K562 (cell line): ENCODE results near the gene ARFIP2. TPM values are rescaled to one million over a fixed set of nuclear protein-coding genes. Genes with fewer than 3 reads are reported as not detected.

ENCODE experiments used
- ATF7 ChIP-seq: fragments of 450-650 bp; IDR thresholded peaks from 2 replicates; pipeline ENCODE4 v1.7.1; 2014; ENCODE audit warnings: mild to moderate bottlenecking, moderate library complexity
- CCAR2 ChIP-seq: fragments of 200-400 bp; formaldehyde crosslinking; IDR thresholded peaks from 2 replicates; pipeline ENCODE4 v1.6.1; 2017; ENCODE audit warnings: mild to moderate bottlenecking, low read depth, low read length
- NRF1 ChIP-seq, 2 experiments: fragments of 450-650 bp; IDR thresholded peaks in 1 of 2; conservative IDR thresholded peaks in 1 of 2; 2 replicates each; pipeline ENCODE4 v1.6.1; 2014; ENCODE audit warnings: mild to moderate bottlenecking in 2 of 2
- RREB1 ChIP-seq: fragments of 250-450 bp; sonication (Bioruptor Pico); IDR thresholded peaks from 2 replicates; pipeline ENCODE4 v1.4.0; 2020
- SNAPC5 ChIP-seq: fragments of 250-450 bp; sonication (Bioruptor Pico); IDR thresholded peaks from 2 replicates; pipeline ENCODE4 v1.8.0; 2021; ENCODE audit warnings: moderate library complexity, mild to moderate bottlenecking, inconsistent platforms
- SREBF2 ChIP-seq: sonication (generic); formaldehyde crosslinking; IDR thresholded peaks from 2 replicates; pipeline ENCODE4 v1.4.0; 2020; ENCODE audit warnings: mild to moderate bottlenecking, missing genetic modification reagents
- TOE1 ChIP-seq, 2 experiments: fragments of 450-650 bp in 1 of 2; sonication (generic) in 1 of 2; formaldehyde crosslinking in 1 of 2; IDR thresholded peaks; 2 replicates each; pipeline versions ENCODE4 v1.7.1 to v1.8.0; 2016 to 2022; ENCODE audit warnings: borderline replicate concordance in 2 of 2, mild to moderate bottlenecking in 2 of 2, antibody characterized with exemption in 1 of 2, inconsistent platforms in 1 of 2, low read depth in 1 of 2, missing genetic modification reagents in 1 of 2, moderate library complexity in 1 of 2
- ZBTB1 ChIP-seq: sonication (generic); formaldehyde crosslinking; IDR thresholded peaks from 2 replicates; pipeline ENCODE4 v1.8.1; 2023; ENCODE audit warnings: missing genetic modification reagents, low read depth, mild to moderate bottlenecking, borderline replicate concordance
- ZBTB12 ChIP-seq: fragments of 250-450 bp; sonication (Bioruptor Pico); IDR thresholded peaks from 2 replicates; pipeline ENCODE4 v1.4.0; 2020
- ZNF407 ChIP-seq: fragments of 450-650 bp; IDR thresholded peaks from 2 replicates; pipeline ENCODE4 v1.6.1; 2016; ENCODE audit warnings: low read depth
- polyA plus RNA-seq, 8 experiments: library from polyadenylated mRNA; depleted of rRNA in 4 of 8; stranded (reverse) in 5 of 8; unstranded in 3 of 8; fragments of >200 nt; fragmentation: Nextera tagmentation in 2 of 8; fragmentation: Illumina TruSeq in 1 of 8; extraction: Ambion mirVana in 2 of 8; extraction: Trizol in 1 of 8; gene quantifications; 2 replicates each; pipeline versions ENCODE4 v1.2.1 to v1.2.3, GENCODE V29; 2011 to 2014; ENCODE audit warnings: inconsistent platforms in 1 of 8, missing spikeins in 1 of 8
- total RNA-seq, 7 experiments: library from RNA; depleted of rRNA in 6 of 7; stranded (reverse); fragments of >200 nt in 6 of 7; fragmentation: Illumina TruSeq in 2 of 7; extraction: Trizol in 2 of 7; gene quantifications; 2 replicates each; pipeline versions ENCODE4 v1.2.1 to v1.2.3, GENCODE V29; 2011 to 2021; ENCODE audit warnings: low replicate concordance in 1 of 7

ARFIP2 gene
- total and polyA plus RNA-seq, 9 of the 15 experiments (the other 6 are each of a cell fraction or from before 2014, with no cell fraction given), result 11.8 to 74.1 (median 41.0) TPM

- TF ChIP-seq RREB1 (CRISPR knock-in tag) (no peak), ZBTB1 (CRISPR knock-in tag) (peak; percentile 67; the same call in 1 of the 2 replicates), ZNF407 (no peak), NRF1 (conservative IDR thresholded peaks at IDR 0.05 in 1 of 2, IDR thresholded peaks at IDR 0.05 in 1 of 2) (peak; percentile 88 to 91), ZBTB12 (peak; percentile 94), SNAPC5 (CRISPR knock-in tag) (no peak), CCAR2 (no peak), TOE1 (IDR thresholded peaks at IDR 0.05; ENCODE audit: borderline replicate concordance) (no peak; the same call in 1 of the 2 replicates), TOE1 (CRISPR knock-in tag; IDR thresholded peaks at IDR 0.05; ENCODE audit: borderline replicate concordance, low read depth) (no peak), SREBF2 (CRISPR knock-in tag) (no peak), ATF7 (peak; percentile 95)
Observed at GRCh38 chr11:6481012-6481923, at the start of gene ARFIP2, which contains the start of gene TIMM10B (continued).
